NCI-H2196 treated with DMSO at 0.1 percent for 48 hours (cell line): ENCODE results near the gene TLX2.

Experiments
- DNase-seq: peaks from one replicate; lab custom pipeline; 2025; ENCODE audit not compliant: unreplicated experiment; lab: John Stamatoyannopoulos, UW

TLX2 gene

GRCh38 chr2:74531666-74532065 lies 17.4 kb downstream of the TLX2 start:
- no peak for DNase-seq

- DNase-seq = no peak
These were observed 18.0 kb downstream of the TLX2 start for GRCh38 chr2:74532222-74532621.

DNA sequence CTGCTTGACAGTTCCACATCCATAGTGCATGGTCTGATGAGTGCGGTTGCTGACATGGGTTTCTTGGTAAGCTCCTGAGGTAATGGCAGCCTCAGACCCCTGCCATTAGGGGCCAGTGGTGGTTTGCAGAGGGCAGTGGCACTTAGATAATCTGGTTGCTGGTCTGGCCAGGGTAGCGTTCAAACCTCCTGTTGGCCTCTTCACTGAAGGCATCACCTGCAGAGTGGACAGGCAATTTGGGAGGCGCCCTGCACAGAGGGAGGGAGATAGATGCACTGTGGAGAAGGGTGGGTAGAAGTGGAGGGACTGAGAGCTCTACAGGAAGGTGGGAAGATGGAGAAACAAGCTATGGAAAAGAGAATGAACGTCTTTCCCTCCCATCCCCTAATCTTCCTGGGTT lies 19.2 kb downstream of the TLX2 start:
- DNase-seq = no peak

- no peak for DNase-seq
These were observed 20.2 kb downstream of the TLX2 start for GRCh38 chr2:74534411-74534810.

- no peak for DNase-seq
These were observed 21.3 kb downstream of the TLX2 start for GRCh38 chr2:74535440-74535965.

DNA sequence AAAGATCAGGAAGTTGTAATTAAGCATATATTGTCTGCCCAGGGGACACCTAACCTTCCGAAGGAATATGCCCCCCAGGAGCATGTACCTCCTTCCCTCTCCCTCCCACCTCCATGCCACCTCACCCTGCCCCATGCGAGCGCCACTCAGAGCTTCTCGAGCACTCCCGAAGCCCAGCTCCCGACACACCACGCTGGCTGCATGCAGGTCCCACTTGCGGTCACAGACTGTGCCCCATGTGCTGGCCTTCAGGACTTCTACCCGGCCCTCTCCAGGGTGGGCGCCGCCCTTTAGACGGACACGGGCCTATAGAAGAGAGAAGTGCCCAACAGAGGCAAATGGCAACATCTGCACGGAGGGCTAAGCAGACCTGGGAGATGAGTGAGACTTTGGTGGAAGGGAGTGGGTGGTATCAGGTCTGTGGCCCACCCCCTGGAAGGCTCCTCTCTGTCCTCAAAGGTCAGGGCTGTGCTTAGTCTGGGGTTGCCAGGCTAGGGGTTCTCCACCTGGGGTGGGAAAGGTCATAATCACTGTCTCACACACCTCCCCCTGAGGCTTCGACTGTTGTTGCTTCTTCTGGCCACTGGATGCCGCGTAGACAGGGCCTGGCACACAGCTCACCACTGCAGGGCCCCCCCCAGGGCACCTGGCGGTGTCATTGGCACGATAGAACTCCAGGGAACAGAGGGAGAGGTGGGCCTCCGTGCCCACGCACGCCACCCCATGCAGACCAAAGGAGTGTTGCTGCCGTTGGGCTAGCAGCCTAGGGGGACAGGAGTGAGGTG lies 22.1 kb downstream of the TLX2 start:
- no peak for DNase-seq

- no peak for DNase-seq
These were observed 22.9 kb downstream of the TLX2 start for GRCh38 chr2:74537140-74537539.

- no peak for DNase-seq
These were observed 24.7 kb downstream of the TLX2 start for GRCh38 chr2:74538881-74539339.

DNA sequence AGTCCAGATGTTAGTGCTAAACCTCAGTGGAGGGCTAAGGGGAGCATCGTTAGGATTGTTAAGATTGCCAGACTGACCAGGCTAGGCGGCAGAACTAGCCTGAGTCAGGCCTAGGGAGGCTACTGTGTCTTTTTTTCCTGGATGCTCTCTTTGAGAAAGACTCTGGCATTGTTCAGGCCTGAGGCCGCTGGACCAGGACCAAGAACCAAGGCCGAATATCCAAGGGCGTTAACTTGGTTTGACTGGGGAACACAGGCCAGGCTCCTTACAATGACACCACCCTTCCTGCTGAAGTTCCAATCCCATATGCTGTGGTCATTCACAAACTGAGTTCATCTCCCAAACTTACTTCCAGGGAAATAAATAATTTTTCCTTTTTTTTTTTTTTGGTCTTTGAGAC lies 26.0 kb downstream of the TLX2 start:
- no peak for DNase-seq

DNA sequence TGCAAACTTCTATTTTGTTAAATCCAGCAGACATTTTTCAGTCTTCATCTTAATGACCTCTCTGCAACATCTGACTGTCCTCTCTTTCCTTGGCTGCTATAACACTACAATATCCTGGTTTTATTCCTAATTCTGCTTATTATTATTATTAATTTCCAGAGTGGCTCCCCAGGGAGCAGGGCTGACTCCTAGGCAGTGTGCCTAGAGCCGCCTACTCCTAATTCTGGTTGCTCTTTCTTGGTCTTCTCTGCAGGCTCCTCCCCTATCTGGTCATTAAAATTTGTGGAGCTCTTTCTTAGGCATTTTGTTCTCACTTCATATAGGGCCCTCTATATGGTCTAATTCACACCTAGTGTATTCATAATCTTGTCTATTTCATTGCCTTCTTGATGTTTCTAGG lies 28.7 kb downstream of the TLX2 start:
- no peak for DNase-seq

DNA sequence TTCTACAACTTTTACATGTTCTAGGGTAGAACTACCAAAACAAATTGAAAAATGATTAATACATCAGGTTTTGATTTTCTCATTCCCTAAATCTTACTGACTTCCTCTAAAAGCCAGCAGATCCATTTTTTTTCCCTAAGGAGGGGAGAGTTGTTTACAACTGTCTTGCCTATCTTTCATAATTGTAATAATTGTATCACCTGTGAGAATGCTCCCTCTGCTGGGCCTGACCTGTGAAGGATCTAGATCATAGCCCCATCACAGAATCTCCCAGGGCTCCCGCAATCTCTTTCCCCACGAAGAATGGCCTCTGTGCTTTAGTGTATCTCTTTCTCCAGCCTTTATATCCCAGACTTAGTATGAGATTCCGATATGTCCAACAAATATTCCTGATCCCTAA lies 30.4 kb downstream of the TLX2 start:
- no peak for DNase-seq

DNA sequence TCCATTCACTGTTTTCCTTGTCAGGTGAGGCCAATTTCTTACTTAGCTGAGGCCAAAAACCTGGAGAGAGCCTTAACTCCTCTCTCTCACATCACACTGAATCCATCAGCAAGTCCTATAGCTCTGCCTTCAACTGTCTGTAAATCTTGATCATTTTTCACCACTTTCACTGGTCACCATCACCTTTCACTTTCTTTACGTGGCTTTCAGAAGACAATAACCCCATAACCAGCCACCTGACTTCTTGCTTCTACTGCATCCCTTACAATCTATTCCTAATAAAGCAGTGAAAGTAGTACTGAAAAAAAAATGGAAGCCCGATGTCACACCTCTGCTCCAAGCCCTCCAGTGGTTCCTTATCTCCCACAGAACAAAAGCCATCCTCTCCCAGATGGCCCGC lies 31.8 kb downstream of the TLX2 start:
- DNase-seq = no peak

GRCh38 chr2:74548285-74548899 lies 34.1 kb downstream of the TLX2 start:
- DNase-seq = no peak

DNA sequence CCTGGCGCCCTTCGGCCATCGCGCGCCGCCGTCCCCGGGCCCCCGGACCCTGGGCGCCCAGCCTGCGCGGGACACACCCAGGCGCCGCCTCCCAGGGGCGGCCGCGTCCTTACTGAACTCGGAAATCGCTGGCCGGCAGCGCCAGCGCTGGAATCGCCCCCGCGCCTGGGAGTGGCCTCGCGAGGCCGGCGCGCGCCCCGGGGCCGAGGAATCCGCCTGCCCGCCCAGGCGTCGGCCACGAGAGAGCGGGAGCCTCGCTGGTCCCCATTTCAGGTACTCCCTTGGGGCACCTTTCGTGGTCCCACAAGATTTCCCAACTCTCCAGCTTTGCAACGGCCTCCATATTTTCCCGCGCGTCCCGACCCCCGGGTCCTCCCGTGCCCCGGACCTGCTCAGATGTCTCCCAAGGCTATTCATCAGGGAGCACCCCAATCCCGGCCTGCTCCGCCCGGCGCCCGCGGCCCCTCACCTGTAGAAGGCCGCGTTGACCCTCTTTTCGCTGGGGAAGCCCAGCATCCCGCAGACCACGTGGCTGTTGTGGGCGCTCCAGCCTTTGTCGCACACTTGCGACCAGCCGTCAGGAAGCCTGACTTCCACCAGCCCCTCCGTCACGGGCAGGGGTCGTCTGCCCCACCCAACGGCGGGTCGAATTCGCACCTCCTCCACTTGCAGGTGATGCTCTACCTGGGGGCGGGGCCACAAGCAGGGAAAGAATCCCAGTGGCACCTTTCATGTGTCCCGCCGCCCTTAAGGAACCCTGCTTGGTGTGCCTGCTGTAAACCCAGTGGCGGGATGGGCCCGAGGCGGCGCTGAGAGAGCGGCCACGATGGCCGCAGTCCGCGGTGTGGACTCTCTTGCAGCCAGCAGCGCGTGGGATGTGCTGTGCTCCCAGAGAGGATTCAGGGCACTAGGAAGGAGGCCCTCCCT lies 34.9 kb downstream of the TLX2 start:
- DNase-seq = no peak

GRCh38 chr2:74550231-74550630 lies 36.0 kb downstream of the TLX2 start:
- DNase-seq = no peak

- DNase-seq = no peak
These were observed 37.3 kb downstream of the TLX2 start for GRCh38 chr2:74551530-74551929.

DNA sequence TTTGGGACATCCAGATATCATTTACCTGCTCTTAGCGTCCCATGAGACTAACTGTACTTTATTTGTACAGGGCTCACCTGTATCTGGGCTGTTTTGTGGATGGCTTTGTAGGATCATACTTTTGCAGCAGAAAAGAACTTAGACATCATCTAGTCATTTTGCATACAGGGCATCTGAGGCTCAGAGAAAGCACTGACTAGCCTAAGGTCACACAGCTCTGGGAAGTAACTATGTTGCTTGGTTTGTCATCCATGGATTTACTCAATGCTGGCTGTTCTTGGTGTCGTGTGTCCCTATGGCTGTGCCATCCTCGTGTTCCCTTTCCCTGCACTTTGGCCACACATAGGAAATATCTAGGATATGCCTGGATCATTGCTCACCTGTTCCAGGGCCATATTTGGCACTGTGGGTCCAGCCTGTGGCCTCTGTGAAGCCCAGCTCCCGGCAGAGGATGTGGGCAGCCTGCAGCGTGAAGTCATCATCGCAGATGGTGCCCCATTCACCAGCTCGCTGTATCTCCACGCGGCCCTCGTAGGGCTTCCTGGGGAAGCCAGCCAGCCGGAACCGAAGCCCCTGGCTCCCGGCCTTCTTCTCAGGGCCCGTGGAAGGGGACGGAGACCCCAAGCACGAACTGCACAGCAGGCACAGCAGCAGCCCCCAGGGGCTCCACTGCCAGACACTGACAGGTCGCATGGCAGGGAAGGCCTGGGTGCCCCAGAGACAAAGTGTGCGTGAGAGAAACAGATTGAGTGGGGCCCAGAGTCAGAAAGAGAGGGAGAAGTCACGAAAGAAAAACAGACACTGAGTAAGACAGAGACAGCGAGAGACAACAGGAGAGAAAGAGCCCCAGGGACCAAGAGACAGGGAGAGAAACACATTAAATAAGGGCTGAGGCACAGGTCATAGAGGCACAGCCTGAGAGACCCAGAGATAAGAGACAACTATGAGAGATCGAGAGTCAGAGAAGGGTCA lies 38.0 kb downstream of the TLX2 start:
- no peak for DNase-seq

DNA sequence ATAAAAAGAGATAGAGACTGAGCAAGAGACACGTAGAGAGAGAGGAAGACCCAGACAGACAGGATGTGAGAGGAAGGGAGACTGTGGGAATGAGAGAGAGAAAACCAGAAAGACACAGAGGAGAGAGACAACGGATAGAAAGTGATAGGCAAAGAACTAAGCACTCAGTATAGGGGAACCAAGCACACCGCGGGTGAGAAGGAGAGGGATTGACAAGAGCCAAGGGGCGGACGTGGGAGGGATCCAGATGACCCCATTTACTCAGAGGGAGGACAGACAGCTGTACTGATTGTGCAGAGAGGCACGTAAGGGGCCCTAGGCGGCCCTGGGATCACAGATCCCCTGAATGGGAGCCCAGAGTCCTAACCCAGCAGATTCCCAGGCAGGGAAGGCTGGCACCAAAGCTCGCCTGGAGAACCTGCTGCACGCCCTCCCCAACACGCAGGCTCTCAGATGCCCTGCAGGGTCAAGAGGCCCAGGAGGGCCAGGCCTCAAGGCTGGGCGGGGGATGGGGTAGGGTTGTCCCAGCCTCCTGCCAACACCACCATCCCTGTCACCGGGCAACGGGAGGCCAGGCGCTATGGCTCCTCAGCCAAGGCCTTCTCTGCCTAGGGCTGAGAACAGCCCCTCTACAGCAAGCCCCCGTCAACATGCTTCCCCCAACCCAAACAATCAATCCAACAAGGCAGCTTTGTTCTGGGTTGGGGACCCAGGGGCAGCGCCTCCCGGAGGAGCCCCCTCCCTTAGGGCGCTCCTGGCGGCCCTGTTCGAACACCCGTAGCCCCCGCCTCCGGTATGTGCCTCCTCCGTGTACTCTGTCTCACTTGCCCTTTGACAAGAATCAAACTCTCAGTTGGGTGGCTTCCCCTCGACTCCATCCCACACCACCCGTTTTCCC lies 38.9 kb downstream of the TLX2 start:
- DNase-seq = no peak
